Glutamatergic neuron (in vitro differentiated cells): ENCODE measurements around the gene CMTM4. TPM values are rescaled to one million over a fixed set of nuclear protein-coding genes. Genes with fewer than 3 reads are reported as not detected.

Source experiments
- DNase-seq: peaks from one replicate; pipeline ENCODE4 v3.0.0; 2022
- H3K27ac Mint-ChIP-seq: one replicate; pipeline ENCODE4 v1.8.0; 2020; ENCODE audit warnings: mild to moderate bottlenecking, mixed read lengths, inconsistent platforms; ENCODE audit not compliant: unreplicated experiment
- H3K27me3 Mint-ChIP-seq: one replicate; pipeline ENCODE4 v1.8.0; 2020; ENCODE audit warnings: mild to moderate bottlenecking, moderate library complexity, mixed read lengths, inconsistent platforms; ENCODE audit not compliant: unreplicated experiment
- H3K36me3 Mint-ChIP-seq: one replicate; pipeline ENCODE4 v1.8.0; 2020; ENCODE audit warnings: mild to moderate bottlenecking, mixed read lengths, inconsistent platforms; ENCODE audit not compliant: unreplicated experiment
- H3K4me1 Mint-ChIP-seq: one replicate; pipeline ENCODE4 v1.8.0; 2020; ENCODE audit warnings: mild to moderate bottlenecking, low read depth, mixed read lengths, inconsistent platforms; ENCODE audit not compliant: unreplicated experiment
- H3K4me3 Mint-ChIP-seq: one replicate; pipeline ENCODE4 v1.8.0; 2020; ENCODE audit warnings: mild to moderate bottlenecking, mixed read lengths, inconsistent platforms; ENCODE audit not compliant: unreplicated experiment
- H3K9me3 Mint-ChIP-seq: one replicate; pipeline ENCODE4 v1.8.0; 2020; ENCODE audit warnings: mild to moderate bottlenecking, moderate library complexity, mixed read lengths, inconsistent platforms; ENCODE audit not compliant: unreplicated experiment
- CTCF ChIP-seq: fragments of 200-600 bp; sonication (generic); IDR thresholded peaks from one replicate; pipeline ENCODE4 v1.5.0; 2021; ENCODE audit not compliant: partially characterized antibody, unreplicated experiment
- total RNA-seq: library from RNA; stranded (reverse); fragmentation: NEBNext Ultra II Directional; extraction: Animal tissue kit (Norgen Biotek cat#: 25700); gene quantifications from one replicate; pipeline ENCODE4 v1.2.1, GENCODE V29; 2021; ENCODE audit not compliant: unreplicated experiment

Gene CMTM4
- total RNA-seq, 1 donor from 2014 or later = 8.2 TPM

GRCh38 chr16:66706506-66706880 is 9.9 kb upstream of the CMTM4 start:
- Mint-ChIP-seq H3K4me3 (no peak overlapping the region), H3K36me3 (no peaks in the 10 kb centered on the region), H3K4me1 (peaks cover 3% of the 10 kb centered on the region), H3K27ac (no peak overlapping the region), H3K27me3 (peaks cover 1% of the 10 kb centered on the region), H3K9me3 (no peaks in the 10 kb centered on the region)
- DNase-seq = no peak
- no peak for TF ChIP-seq CTCF

GRCh38 chr16:66705790-66706505 is 9.4 kb upstream of the CMTM4 start:
- Mint-ChIP-seq H3K4me3 (no peak overlapping the region), H3K27ac (no peak overlapping the region), H3K4me1 (peaks cover 3% of the 10 kb centered on the region), H3K27me3 (peaks cover 1% of the 10 kb centered on the region), H3K36me3 (no peaks in the 10 kb centered on the region), H3K9me3 (no peaks in the 10 kb centered on the region)
- DNase-seq = no peak
- TF ChIP-seq CTCF = no peak

GRCh38 chr16:66703406-66704215 is 7.1 kb upstream of the CMTM4 start:
- Mint-ChIP-seq H3K36me3 (no peaks in the 10 kb centered on the region), H3K27me3 (no peaks in the 10 kb centered on the region), H3K4me3 (no peak overlapping the region), H3K27ac (no peak overlapping the region), H3K9me3 (no peaks in the 10 kb centered on the region), H3K4me1 (peaks cover 3% of the 10 kb centered on the region)
- DNase-seq = no peak
- no peak for TF ChIP-seq CTCF

- H3K27ac Mint-ChIP-seq = no peak overlapping the region
- no peak for TF ChIP-seq CTCF
- H3K9me3 Mint-ChIP-seq = no peaks in the 10 kb centered on the region
- no peak for DNase-seq
- no peaks in the 10 kb centered on the region for H3K36me3 Mint-ChIP-seq
- no peaks in the 10 kb centered on the region for H3K4me1 Mint-ChIP-seq
- H3K27me3 Mint-ChIP-seq = no peaks in the 10 kb centered on the region
- no peak overlapping the region for H3K4me3 Mint-ChIP-seq
These were observed 5.0 kb upstream of the CMTM4 start for GRCh38 chr16:66701516-66701915.

GRCh38 chr16:66701026-66701425 is 4.5 kb upstream of the CMTM4 start:
- no peak for TF ChIP-seq CTCF
- no peaks in the 10 kb centered on the region for H3K9me3 Mint-ChIP-seq
- no peak overlapping the region for H3K4me3 Mint-ChIP-seq
- H3K4me1 Mint-ChIP-seq = no peaks in the 10 kb centered on the region
- DNase-seq = no peak
- H3K27ac Mint-ChIP-seq = no peak overlapping the region
- no peaks in the 10 kb centered on the region for H3K27me3 Mint-ChIP-seq
- H3K36me3 Mint-ChIP-seq = no peaks in the 10 kb centered on the region
